ENCODE results near the gene PPM1G. TPM values are rescaled to one million over a fixed set of nuclear protein-coding genes. Genes with fewer than 3 reads are reported as not detected.

Gene PPM1G, protein sequence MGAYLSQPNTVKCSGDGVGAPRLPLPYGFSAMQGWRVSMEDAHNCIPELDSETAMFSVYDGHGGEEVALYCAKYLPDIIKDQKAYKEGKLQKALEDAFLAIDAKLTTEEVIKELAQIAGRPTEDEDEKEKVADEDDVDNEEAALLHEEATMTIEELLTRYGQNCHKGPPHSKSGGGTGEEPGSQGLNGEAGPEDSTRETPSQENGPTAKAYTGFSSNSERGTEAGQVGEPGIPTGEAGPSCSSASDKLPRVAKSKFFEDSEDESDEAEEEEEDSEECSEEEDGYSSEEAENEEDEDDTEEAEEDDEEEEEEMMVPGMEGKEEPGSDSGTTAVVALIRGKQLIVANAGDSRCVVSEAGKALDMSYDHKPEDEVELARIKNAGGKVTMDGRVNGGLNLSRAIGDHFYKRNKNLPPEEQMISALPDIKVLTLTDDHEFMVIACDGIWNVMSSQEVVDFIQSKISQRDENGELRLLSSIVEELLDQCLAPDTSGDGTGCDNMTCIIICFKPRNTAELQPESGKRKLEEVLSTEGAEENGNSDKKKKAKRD
- 52.3 and 72.1 TPM in 2 replicates for total RNA-seq

DNA sequence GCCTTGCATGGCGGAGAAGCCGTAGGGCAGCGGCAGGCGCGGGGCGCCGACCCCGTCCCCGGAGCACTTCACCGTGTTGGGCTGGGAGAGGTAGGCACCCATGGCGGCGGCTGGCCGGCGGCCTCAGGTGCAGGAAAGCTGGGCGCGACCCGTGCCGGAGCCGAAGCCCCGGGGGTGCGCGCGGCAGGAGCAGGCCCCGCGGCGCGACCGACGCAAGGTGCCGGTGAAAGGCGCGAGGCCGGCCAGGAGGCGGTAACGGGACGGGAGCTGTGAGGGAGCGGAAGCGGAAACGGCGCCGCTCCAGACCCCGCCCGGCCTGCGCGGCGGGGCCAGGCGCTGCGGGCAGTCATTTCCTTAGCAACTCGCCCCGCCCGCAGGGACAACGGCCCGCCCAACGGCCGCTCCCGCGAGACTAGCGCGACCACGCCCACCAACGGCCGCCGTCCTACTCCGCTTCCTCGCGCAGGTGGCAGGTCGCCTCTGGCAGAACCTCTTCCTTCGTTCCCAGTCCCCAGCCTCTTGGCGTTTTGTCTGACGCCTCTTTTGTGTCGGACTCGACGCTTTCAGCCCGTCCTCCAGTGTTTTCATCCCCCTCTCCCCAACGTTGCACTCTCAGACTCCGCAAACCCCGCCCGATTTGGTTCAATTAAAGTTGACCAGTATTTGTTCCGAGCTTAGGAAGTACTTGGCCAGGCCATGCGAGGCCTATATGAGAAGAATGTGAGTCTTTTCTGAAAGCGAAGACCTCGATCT lies at the start of gene PPM1G:
PPM1G (minus strand) TSS at position 271 of the 753 bp plus-strand sequence; CDS start at position 102, 169 bp downstream.

DNA sequence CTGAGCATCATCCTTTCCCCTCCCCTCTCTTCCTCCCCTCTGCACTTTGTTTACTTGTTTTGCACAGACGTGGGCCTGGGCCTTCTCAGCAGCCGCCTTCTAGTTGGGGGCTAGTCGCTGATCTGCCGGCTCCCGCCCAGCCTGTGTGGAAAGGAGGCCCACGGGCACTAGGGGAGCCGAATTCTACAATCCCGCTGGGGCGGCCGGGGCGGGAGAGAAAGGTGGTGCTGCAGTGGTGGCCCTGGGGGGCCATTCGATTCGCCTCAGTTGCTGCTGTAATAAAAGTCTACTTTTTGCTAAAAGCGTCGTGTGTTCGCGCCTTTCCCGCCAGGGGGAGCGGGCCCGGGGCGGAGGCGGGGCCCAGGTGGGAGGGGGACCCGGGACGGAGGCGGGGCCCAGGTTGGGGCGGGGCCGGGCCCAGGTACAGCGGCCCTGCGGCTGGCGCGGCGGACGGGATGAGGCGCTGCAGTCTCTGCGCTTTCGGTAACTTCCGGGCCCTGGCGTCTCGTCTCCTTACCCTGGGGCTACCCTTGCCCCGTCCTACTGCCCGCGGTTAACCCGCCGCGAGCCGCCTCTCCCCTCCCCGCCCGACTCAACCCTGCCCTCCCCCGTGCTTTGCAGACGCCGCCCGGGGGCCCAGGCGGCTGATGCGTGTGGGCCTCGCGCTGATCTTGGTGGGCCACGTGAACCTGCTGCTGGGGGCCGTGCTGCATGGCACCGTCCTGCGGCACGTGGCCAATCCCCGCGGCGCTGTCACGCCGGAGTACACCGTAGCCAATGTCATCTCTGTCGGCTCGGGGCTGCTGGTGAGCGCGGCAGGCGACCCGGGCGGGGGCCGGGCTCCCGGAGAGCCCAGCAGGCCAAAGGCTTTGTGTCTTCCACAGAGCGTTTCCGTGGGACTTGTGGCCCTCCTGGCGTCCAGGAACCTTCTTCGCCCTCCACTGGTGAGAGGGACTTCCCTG lies 32.8 kb upstream of the PPM1G start, which contains the start of gene KRTCAP3:
KRTCAP3 (plus strand) TSS at position 424 of the 962 bp plus-strand sequence; CDS start at position 456, 32 bp downstream.

DNA sequence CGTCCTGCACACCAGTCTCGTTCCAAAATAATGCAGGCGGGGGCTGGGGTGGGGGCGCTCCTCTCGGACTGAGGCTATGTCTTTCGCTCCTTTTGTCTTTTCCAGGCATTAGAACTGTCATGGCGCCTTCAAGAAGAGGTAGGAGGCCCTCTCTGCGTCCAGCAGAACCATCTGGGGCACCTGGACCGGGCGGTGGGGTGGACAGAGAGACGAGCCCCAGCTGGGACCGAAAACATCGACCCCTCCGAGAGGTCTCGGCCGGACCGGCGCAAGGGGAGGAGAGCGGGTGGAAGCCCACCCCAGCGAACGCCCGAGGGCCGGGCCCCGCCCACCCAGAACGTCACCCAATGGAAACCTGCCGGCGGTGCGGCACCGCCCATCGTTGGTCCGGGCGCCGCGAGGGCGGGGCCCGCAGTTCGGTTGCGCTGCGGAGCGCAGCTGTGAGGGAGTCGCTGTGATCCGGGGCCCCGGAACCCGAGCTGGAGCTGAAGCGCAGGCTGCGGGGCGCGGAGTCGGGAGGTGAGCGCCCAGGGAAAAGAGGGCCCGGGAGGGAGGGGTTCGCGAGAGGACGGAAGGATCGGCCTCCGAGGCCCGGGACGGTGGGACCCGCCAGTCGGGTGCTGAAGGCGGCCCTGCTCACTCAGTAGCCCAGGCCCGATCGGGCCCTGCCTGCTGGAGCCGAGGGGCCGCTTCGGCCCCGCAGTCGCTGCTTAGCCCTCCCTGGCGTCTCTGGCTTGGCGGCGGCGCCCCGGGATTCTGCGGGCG lies 19.0 kb upstream of the PPM1G start, which contains the start of gene NRBP1:
NRBP1 (plus strand) TSS at position 419 of the 765 bp plus-strand sequence. CDS start 4,643 bp downstream, outside the sequence.

DNA sequence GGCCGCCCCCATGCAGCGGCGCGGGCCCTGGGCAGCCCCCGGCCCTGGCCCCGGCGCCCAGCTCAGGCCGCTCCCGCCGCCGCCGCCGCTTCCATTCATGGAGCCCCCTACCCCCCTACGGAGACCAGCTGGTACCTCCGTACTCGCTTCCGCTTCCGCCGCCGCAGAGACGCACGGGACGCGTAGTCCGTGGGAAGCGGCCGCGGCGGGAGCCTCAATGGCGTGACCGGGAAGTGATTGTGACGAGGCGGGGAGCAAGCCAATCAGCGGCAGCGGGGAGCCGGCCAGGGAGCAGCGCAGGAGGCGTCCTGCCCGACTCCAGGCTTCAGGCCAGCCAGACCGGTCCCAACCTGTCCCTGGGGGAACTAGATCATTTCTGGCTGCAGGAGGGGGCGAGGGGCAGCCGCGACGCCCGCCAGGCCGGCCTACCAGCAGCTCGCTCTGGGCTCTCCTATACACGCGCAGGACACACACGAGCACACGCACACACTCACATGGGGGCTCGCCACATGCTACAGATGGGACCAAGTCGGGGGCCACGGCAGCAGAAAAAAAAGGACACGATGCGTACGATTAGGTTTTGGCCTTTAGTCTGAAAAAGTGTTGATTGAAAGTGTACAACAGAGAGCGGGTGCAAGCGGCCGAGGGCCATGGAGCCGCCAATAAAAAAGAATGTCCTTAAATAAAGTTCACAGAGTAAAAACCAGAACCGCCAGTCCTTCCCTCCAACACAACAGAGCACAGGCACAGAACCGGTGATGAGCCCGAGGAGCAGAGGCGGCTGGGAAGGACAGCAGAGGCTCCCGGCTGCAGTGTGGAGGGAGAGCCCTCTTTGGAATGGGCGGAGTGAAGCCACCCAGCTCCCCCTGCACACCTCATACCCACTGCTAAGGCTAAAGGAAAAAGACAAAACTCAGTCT lies 28.5 kb downstream of the PPM1G start, which contains the start of gene ZNF513:
ZNF513 (minus strand) TSS at position 109 of the 920 bp plus-strand sequence. CDS start 208 bp downstream, outside the sequence.

DNA sequence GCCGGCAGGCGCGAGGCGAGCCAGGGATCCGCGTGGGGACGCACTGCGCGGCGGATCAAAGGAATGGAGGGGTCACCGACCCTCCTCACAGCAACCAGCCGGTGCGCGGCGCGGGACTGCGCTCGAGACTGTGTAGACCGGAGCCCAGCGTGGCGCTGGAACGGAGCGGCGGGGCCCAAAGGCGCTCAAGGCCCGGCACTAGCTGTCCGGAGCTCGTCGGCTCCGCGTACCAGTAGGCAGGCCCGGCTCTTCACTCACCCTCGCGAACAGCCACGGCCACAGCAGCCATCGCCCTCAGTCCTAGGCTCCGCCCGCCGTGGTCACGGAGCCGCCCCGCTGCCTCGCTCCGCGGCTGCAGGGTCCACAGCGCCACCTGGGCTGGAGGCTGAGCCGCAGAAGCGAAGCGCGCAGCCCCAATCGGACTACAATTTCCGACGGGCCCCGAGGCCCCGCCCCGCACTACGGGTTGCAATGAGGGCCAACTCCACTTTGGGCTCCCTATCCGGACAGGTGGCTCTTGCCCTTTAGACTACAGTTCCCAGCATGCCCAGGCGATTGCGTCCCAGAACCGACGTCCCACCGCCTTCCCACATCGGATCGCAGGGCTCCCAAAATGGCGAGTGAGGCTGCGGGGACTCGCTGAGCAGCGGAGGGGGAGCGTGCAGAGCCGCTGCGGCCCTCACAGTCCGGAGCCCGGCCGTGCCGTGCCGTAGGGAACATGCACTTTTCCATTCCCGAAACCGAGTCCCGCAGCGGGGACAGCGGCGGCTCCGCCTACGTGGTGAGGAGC lies 39.2 kb downstream of the PPM1G start, which contains the start of the genes EIF2B4 and SNX17:
EIF2B4 (minus strand) TSS at position 313 of the 790 bp plus-strand sequence; CDS start at position 289, 24 bp downstream.
SNX17 (plus strand) TSS at position 591 of the 790 bp plus-strand sequence; CDS start at position 719, 128 bp downstream.

DNA sequence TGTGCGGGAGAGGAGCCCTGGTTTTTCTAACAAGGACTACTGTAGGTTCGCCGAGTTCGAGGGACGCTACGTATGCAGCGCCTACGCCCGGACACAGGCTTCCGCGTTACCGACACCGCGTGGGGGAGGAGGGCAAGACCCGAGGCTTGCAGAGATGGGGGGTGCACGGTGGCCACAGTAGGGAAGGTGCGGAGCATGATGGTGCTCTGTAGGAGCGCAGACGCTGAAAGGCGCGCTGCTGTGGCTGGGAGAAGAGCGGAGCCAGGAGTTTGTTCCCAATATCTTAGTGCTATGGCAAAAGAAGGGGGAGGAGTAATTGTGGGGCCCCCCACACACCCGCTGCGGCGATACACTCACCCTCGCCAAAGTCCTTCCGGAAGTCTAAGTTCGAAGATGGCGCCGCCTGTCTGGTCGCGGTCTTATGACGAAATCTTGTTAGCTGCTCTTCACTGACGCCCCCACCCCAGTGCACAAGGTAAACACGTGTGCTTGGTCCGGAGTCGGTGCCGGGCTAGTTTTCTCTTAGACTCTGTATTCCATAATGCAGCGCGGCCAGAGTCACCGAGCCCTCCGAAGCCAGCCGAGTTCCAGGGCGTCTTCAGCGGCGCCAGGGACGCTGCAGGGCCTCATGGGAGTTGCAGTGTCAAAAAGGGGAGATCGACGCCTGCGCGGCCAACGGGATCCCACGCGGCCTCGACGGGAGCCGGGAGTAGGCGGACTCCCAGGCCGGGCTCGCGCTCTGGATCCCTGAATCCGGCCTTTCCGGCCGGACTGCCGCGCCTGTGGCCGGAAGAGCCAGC lies 52.8 kb downstream of the PPM1G start, which contains the start of gene GTF3C2:
GTF3C2 (minus strand) TSS at position 383 of the 800 bp plus-strand sequence. CDS start 13,210 bp downstream, outside the sequence.

Other genes starting within 250 kb of the PPM1G start
- gene ATRAID, start 197.6 kb downstream of the PPM1G start, total RNA-seq: 197 and 218 TPM in 2 replicates
- 13.7 and 15.1 TPM in 2 replicates for gene SLC5A6, start 197.3 kb downstream of the PPM1G start, total RNA-seq
- 37.8 and 41.5 TPM in 2 replicates for gene CAD, start 192.2 kb downstream of the PPM1G start, total RNA-seq
- gene SLC30A3, start 146.5 kb downstream of the PPM1G start, total RNA-seq: 0.15 and 0.50 TPM in 2 replicates
- gene DNAJC5G, start 134.2 kb downstream of the PPM1G start, total RNA-seq: not detected in 2 replicates
- under 0.01 TPM in 1 of 2 replicates, not detected in the other for gene TRIM54, start 127.2 kb downstream of the PPM1G start, total RNA-seq
- gene UCN, start 101.1 kb downstream of the PPM1G start, total RNA-seq: 1.5 and 1.8 TPM in 2 replicates
- gene MPV17, start 86.5 kb downstream of the PPM1G start, total RNA-seq: 111 and 117 TPM in 2 replicates
- gene GTF3C2, start 52.8 kb downstream of the PPM1G start, total RNA-seq: 33.4 and 34.6 TPM in 2 replicates
- gene EIF2B4, start 39.3 kb downstream of the PPM1G start, total RNA-seq: 30.4 and 31.1 TPM in 2 replicates
- 164 and 222 TPM in 2 replicates for gene SNX17, start 39.0 kb downstream of the PPM1G start, total RNA-seq
- 9.3 and 10.1 TPM in 2 replicates for gene ZNF513, start 28.9 kb downstream of the PPM1G start, total RNA-seq
- gene NRBP1, start 19.0 kb upstream of the PPM1G start, total RNA-seq: 98.9 and 122 TPM in 2 replicates
- gene KRTCAP3, start 32.8 kb upstream of the PPM1G start, total RNA-seq: not detected in 2 replicates
- 35.2 and 40.4 TPM in 2 replicates for gene IFT172, start 80.2 kb upstream of the PPM1G start, total RNA-seq
- 21.7 and 34.7 TPM in 2 replicates for gene FNDC4, start 85.6 kb upstream of the PPM1G start, total RNA-seq
- 0.17 and 1.0 TPM in 2 replicates for gene GCKR, start 87.2 kb upstream of the PPM1G start, total RNA-seq
- gene ZNF512, start 173.5 kb upstream of the PPM1G start, total RNA-seq: 30.9 and 42.0 TPM in 2 replicates
- 1.7 and 3.1 TPM in 2 replicates for gene CCDC121, start 219.4 kb upstream of the PPM1G start, total RNA-seq
- 32.1 and 52.2 TPM in 2 replicates for gene GPN1, start 219.5 kb upstream of the PPM1G start, total RNA-seq